ENCODE data around the gene DBH.

Gene DBH

DNA sequence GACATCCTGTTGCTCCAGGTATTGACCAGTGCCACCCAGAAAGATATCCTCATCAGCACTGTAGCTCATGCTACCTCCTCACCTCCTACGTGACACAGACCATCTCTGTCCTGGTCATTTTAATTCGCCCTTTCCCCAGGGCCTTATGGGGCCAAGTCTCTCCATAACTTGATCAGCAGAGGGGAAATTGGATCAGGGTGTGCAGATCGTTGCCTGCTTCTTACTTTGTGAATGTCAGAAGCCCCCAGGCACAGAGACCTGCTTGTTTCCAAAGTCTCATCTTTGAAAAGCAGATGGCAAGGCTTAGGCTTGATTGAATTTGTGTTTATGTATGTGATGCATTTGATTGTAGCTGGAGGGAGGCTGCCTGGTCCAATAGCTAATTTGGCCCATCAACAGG, 8.8 kb upstream of the DBH start:
- Histone ChIP-seq H3K9me3 (replicated peaks in 1 of 2; ENCODE audit: control insufficient read depth in 2 of 2, insufficient read depth in 1 of 2, low read depth in 1 of 2, low read length in 2 of 2) (peaks cover 0 to 7% of the 10 kb centered on the region in 2 donors), H3K4me2 (ENCODE audit: insufficient read depth, low read length, poor library complexity, severe bottlenecking) (no peak overlapping the region)

DNA sequence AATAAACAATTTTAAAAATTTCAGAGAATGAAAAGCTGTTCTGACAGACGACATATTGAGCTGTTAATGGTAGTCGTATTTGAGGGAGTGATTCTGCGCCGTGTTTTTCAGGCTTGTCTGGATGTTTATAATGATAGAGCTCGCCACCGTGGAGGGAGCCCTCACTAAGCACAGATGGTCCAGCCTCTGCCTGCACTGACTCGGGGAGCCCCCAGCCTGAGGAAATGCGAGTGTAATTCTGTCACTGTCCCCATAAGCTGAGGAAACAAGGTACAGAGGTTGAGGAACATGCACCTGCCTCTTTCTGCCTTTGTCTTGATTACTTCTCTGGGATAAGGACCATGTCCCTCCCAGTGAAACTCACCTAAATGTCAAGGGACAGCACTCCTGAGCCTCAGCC, 7.4 kb upstream of the DBH start:
- Histone ChIP-seq H3K4ac (ENCODE audit: low read length) (no peak overlapping the region), H2BK120ac (ENCODE audit: low read depth, low read length) (no peak overlapping the region), H3K4me3 (ENCODE audit: low read length in 2 of 2) (no peak overlapping the region), H2BK12ac (ENCODE audit: low read length) (no peak overlapping the region), H3K4me2 (ENCODE audit: insufficient read depth, low read length, poor library complexity, severe bottlenecking) (no peak overlapping the region), H2AK5ac (ENCODE audit: low read depth, low read length) (no peak overlapping the region), H3K36me3 (replicated peaks in 1 of 2; ENCODE audit: control insufficient read depth in 2 of 2, insufficient read depth in 2 of 2, low read length in 2 of 2) (no peaks in the 10 kb centered on the region), H3K9ac (ENCODE audit: low read depth, low read length, poor library complexity) (no peak overlapping the region), H3K27me3 (ENCODE audit: control insufficient read depth in 3 of 3, insufficient read depth in 3 of 3, low read depth in 1 of 3, low read length in 3 of 3) (peaks cover 0 to 4% (median 0%) of the 10 kb centered on the region in 3 experiments), H3K9me3 (replicated peaks in 1 of 2; ENCODE audit: control insufficient read depth in 2 of 2, insufficient read depth in 1 of 2, low read depth in 1 of 2, low read length in 2 of 2) (peaks cover 0 to 7% of the 10 kb centered on the region in 2 donors), H2AFZ (ENCODE audit: low read length) (no peak overlapping the region), H4K91ac (ENCODE audit: low read depth, low read length, poor library complexity) (no peak overlapping the region), H3K23ac (ENCODE audit: low read depth, low read length, poor library complexity) (no peak overlapping the region), H3K27ac (replicated peaks; ENCODE audit: low read length) (no peak overlapping the region), H3K18ac (ENCODE audit: low read length) (no peak overlapping the region), H2BK5ac (ENCODE audit: low read length) (no peak overlapping the region), H2BK15ac (ENCODE audit: low read length) (no peak overlapping the region), H3K14ac (ENCODE audit: low read length) (no peak overlapping the region), H3K4me1 (ENCODE audit: control insufficient read depth in 2 of 2, insufficient read depth in 1 of 2, low read depth in 1 of 2, low read length in 2 of 2) (peaks cover 6 to 11% of the 10 kb centered on the region in 2 donors), H3K79me1 (ENCODE audit: low read depth, low read length) (no peaks in the 10 kb centered on the region), H4K8ac (ENCODE audit: low read depth, low read length) (no peak overlapping the region)
- WGBS, 2 donors (ENCODE audit: extremely low coverage in 2 of 2, insufficient read length in 2 of 2, insufficient replicate concordance in 1 of 2): no CpG with 5 or more reads among the region's 8 CpGs
- no peak for DNase-seq (ENCODE audit: low spot score)

More for the DNA sequence above, 8.8 kb upstream of the DBH start:
- Histone ChIP-seq H3K23ac (ENCODE audit: low read depth, low read length, poor library complexity) (no peak overlapping the region), H4K91ac (ENCODE audit: low read depth, low read length, poor library complexity) (no peak overlapping the region), H3K9ac (ENCODE audit: low read depth, low read length, poor library complexity) (no peak overlapping the region), H4K8ac (ENCODE audit: low read depth, low read length) (no peak overlapping the region), H3K27ac (replicated peaks; ENCODE audit: low read length) (no peak overlapping the region), H2AK5ac (ENCODE audit: low read depth, low read length) (no peak overlapping the region), H3K27me3 (ENCODE audit: control insufficient read depth in 3 of 3, insufficient read depth in 3 of 3, low read depth in 1 of 3, low read length in 3 of 3) (peaks cover 0 to 10% (median 0%) of the 10 kb centered on the region in 3 experiments), H3K36me3 (replicated peaks in 1 of 2; ENCODE audit: control insufficient read depth in 2 of 2, insufficient read depth in 2 of 2, low read length in 2 of 2) (no peaks in the 10 kb centered on the region), H2AFZ (ENCODE audit: low read length) (no peak overlapping the region), H2BK5ac (ENCODE audit: low read length) (no peak overlapping the region), H3K14ac (ENCODE audit: low read length) (no peak overlapping the region), H3K4me3 (ENCODE audit: low read length in 2 of 2) (no peak overlapping the region), H2BK120ac (ENCODE audit: low read depth, low read length) (no peak overlapping the region), H3K18ac (ENCODE audit: low read length) (no peak overlapping the region), H3K79me1 (ENCODE audit: low read depth, low read length) (no peaks in the 10 kb centered on the region), H2BK15ac (ENCODE audit: low read length) (no peak overlapping the region), H2BK12ac (ENCODE audit: low read length) (no peak overlapping the region), H3K4me1 (ENCODE audit: control insufficient read depth in 2 of 2, insufficient read depth in 1 of 2, low read depth in 1 of 2, low read length in 2 of 2) (no peaks in the 10 kb centered on the region), H3K4ac (ENCODE audit: low read length) (no peak overlapping the region)
- WGBS, 2 donors (ENCODE audit: extremely low coverage in 2 of 2, insufficient read length in 2 of 2, insufficient replicate concordance in 1 of 2): no CpG with 5 or more reads among the region's 3 CpGs
- DNase-seq (ENCODE audit: low spot score): no peak

DNA sequence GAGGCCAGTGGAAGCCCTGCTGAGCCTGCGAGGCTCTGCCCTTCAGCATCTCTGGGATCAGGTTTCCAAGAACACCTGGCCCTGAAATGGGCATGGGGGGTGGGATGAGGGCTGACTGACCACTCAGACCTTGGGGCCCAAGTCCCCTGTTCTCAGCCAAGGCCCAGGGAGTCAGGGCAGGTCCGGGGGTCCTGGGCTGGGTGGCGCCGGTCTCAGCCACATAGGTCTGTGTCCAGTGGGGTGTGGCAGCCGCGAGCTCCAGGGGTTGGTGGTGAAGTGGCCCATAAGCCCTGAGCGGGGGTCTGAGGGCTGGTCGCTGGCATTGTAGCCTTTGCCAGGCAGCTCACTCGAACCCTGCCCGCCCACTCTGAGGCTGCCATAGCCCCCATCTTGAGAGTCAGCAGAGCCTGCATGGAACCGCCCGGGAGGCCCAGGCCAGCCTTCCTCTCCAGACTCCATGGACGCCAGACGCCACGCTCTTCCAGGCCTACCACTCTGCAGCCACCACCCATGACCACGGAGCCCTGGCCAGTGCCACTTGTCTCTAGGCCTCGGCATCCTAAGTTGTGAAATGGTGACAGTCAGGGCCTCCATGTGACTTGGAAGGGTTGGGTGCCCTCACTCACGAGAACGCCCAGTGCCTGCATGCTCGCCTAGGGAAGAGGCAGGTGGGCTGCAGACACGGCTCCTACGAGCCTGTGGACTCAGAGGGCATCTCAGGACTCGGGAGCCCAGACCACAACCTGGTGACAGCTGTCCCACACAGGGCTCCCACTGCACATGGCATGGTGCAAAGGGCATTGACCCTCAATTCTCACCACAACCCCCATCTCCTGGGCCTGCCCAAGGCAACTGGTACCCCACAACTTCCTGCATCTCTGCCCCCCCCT, 6.7 kb upstream of the DBH start:
- Histone ChIP-seq H3K4me3 (ENCODE audit: low read length in 2 of 2) (no peak overlapping the region), H4K8ac (ENCODE audit: low read depth, low read length) (no peak overlapping the region), H3K4ac (ENCODE audit: low read length) (no peak overlapping the region), H3K27ac (replicated peaks; ENCODE audit: low read length) (no peak overlapping the region), H2BK120ac (ENCODE audit: low read depth, low read length) (no peak overlapping the region), H3K9ac (ENCODE audit: low read depth, low read length, poor library complexity) (no peak overlapping the region), H3K14ac (ENCODE audit: low read length) (peak overlapping the region; percentile 5), H3K36me3 (replicated peaks in 1 of 2; ENCODE audit: control insufficient read depth in 2 of 2, insufficient read depth in 2 of 2, low read length in 2 of 2) (no peaks in the 10 kb centered on the region), H2AK5ac (ENCODE audit: low read depth, low read length) (peak overlapping the region; percentile 20), H3K18ac (ENCODE audit: low read length) (peak overlapping the region; percentile 45), H2BK15ac (ENCODE audit: low read length) (peak overlapping the region; percentile 46), H4K91ac (ENCODE audit: low read depth, low read length, poor library complexity) (no peak overlapping the region), H2AFZ (ENCODE audit: low read length) (no peak overlapping the region), H3K27me3 (ENCODE audit: control insufficient read depth in 3 of 3, insufficient read depth in 3 of 3, low read depth in 1 of 3, low read length in 3 of 3) (peaks cover 0 to 4% (median 0%) of the 10 kb centered on the region in 3 experiments), H2BK5ac (ENCODE audit: low read length) (peak overlapping the region; percentile 19), H3K4me1 (ENCODE audit: control insufficient read depth in 2 of 2, insufficient read depth in 1 of 2, low read depth in 1 of 2, low read length in 2 of 2) (peaks cover 13 to 18% of the 10 kb centered on the region in 2 donors), H3K79me1 (ENCODE audit: low read depth, low read length) (no peaks in the 10 kb centered on the region), H3K9me3 (replicated peaks in 1 of 2; ENCODE audit: control insufficient read depth in 2 of 2, insufficient read depth in 1 of 2, low read depth in 1 of 2, low read length in 2 of 2) (peaks cover 0 to 7% of the 10 kb centered on the region in 2 donors), H3K4me2 (ENCODE audit: insufficient read depth, low read length, poor library complexity, severe bottlenecking) (no peak overlapping the region), H2BK12ac (ENCODE audit: low read length) (peak overlapping the region; percentile 59), H3K23ac (ENCODE audit: low read depth, low read length, poor library complexity) (no peak overlapping the region)
- WGBS, 2 donors (ENCODE audit: extremely low coverage in 2 of 2, insufficient read length in 2 of 2, insufficient replicate concordance in 1 of 2): no CpG with 5 or more reads among the region's 23 CpGs
- no peak for DNase-seq (ENCODE audit: low spot score)

DNA sequence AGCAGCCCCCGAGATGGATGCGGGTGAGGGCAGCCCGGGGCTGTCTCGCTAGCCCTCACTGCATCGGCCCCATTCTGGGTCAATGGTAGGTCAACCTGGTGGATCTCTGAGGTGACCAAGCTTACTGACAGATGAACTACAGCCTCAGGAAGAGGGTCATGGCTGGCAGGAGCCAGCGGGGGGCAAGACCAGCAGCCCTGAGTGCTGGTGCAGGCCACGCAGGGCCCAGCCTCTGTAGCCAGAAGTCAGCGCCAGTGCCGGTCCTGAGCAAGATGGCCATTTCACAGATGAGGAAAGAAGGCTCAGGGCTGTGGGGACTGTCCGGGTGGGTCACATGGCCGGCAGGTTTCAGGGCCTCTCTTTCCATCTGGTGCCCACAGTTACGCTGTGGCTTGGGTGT, 5.1 kb upstream of the DBH start:
- no peak overlapping the region for H3K27ac ChIP-seq (replicated peaks; ENCODE audit: low read length)
- no peaks in the 10 kb centered on the region for H3K79me1 ChIP-seq (ENCODE audit: low read depth, low read length)
- H3K4me3 ChIP-seq (ENCODE audit: low read length in 2 of 2): no peak overlapping the region
- H3K27me3 ChIP-seq (ENCODE audit: control insufficient read depth in 3 of 3, insufficient read depth in 3 of 3, low read depth in 1 of 3, low read length in 3 of 3): peaks cover 0 to 8% (median 0%) of the 10 kb centered on the region in 3 experiments
- H3K23ac ChIP-seq (ENCODE audit: low read depth, low read length, poor library complexity): no peak overlapping the region
- H3K9me3 ChIP-seq (replicated peaks in 1 of 2; ENCODE audit: control insufficient read depth in 2 of 2, insufficient read depth in 1 of 2, low read depth in 1 of 2, low read length in 2 of 2): peaks cover 0 to 3% of the 10 kb centered on the region in 2 donors
- no peak overlapping the region for H3K9ac ChIP-seq (ENCODE audit: low read depth, low read length, poor library complexity)
- no peak overlapping the region for H3K4me2 ChIP-seq (ENCODE audit: insufficient read depth, low read length, poor library complexity, severe bottlenecking)
- no CpG with 5 or more reads among the region's 12 CpGs for WGBS, 2 donors (ENCODE audit: extremely low coverage in 2 of 2, insufficient read length in 2 of 2, insufficient replicate concordance in 1 of 2)
- H2AFZ ChIP-seq (ENCODE audit: low read length): no peak overlapping the region
- H3K18ac ChIP-seq (ENCODE audit: low read length): no peak overlapping the region
- H3K36me3 ChIP-seq (replicated peaks in 1 of 2; ENCODE audit: control insufficient read depth in 2 of 2, insufficient read depth in 2 of 2, low read length in 2 of 2): no peaks in the 10 kb centered on the region
- no peak overlapping the region for H2BK120ac ChIP-seq (ENCODE audit: low read depth, low read length)
- H2BK12ac ChIP-seq (ENCODE audit: low read length): no peak overlapping the region
- H2AK5ac ChIP-seq (ENCODE audit: low read depth, low read length): peak overlapping the region; percentile 44
- no peak overlapping the region for H4K8ac ChIP-seq (ENCODE audit: low read depth, low read length)
- H3K4me1 ChIP-seq (ENCODE audit: control insufficient read depth in 2 of 2, insufficient read depth in 1 of 2, low read depth in 1 of 2, low read length in 2 of 2): peaks cover 19 to 28% of the 10 kb centered on the region in 2 donors
- H2BK5ac ChIP-seq (ENCODE audit: low read length): peak overlapping the region; percentile 10
- no peak for DNase-seq (ENCODE audit: low spot score)
- H4K91ac ChIP-seq (ENCODE audit: low read depth, low read length, poor library complexity): no peak overlapping the region
- no peak overlapping the region for H2BK15ac ChIP-seq (ENCODE audit: low read length)
- no peak overlapping the region for H3K4ac ChIP-seq (ENCODE audit: low read length)
- no peak overlapping the region for H3K14ac ChIP-seq (ENCODE audit: low read length)

Measured in neuronal stem cell (in vitro differentiated cells).